Spleen (tissue), 11 donors: Measurements from ENCODE around the gene IL1RL1. TPM values are rescaled to one million over a fixed set of nuclear protein-coding genes. Genes with fewer than 3 reads are reported as not detected.

Experiments
- DNase-seq: peaks from one replicate; pipeline ENCODE4 v3.0.0-alpha.2; 2020
- H3K27ac ChIP-seq, 8 donors: fragments of 200-600 bp; sonication (generic) in 7 of 8; 1 replicate in 4 of 8; 2 replicates in 4 of 8; pipeline versions ENCODE4 v1.5.0 to v1.8.0; 2016 to 2021; ENCODE audit warnings: inconsistent platforms in 4 of 8, mild to moderate bottlenecking in 4 of 8, moderate library complexity in 1 of 8
- H3K27me3 ChIP-seq, 7 donors: fragments of 200-600 bp; sonication (generic) in 6 of 7; replicated peaks in 1 of 7; 1 replicate in 4 of 7; 2 replicates in 3 of 7; pipeline versions ENCODE4 v1.5.0 to v1.8.0; 2016 to 2021; ENCODE audit warnings: inconsistent platforms in 3 of 7, mild to moderate bottlenecking in 1 of 7
- H3K36me3 ChIP-seq, 6 donors: fragments of 200-600 bp; sonication (generic) in 5 of 6; 1 replicate in 4 of 6; 2 replicates in 2 of 6; pipeline versions ENCODE4 v1.5.0 to v1.8.0; 2016 to 2021; ENCODE audit warnings: inconsistent platforms in 2 of 6
- H3K4me1 ChIP-seq, 6 donors: fragments of 200-600 bp; sonication (generic) in 5 of 6; 1 replicate in 3 of 6; 2 replicates in 3 of 6; pipeline versions ENCODE4 v1.5.0 to v1.8.0; 2016 to 2021; ENCODE audit warnings: inconsistent platforms in 3 of 6
- H3K4me3 ChIP-seq, 8 donors: fragments of 200-600 bp; sonication (generic) in 7 of 8; 1 replicate in 4 of 8; 2 replicates in 4 of 8; pipeline versions ENCODE4 v1.5.0 to v1.8.0; 2016 to 2021; ENCODE audit warnings: inconsistent platforms in 4 of 8, mild to moderate bottlenecking in 4 of 8, moderate library complexity in 2 of 8
- H3K9me3 ChIP-seq, 8 donors: fragments of 200-600 bp; sonication (generic) in 7 of 8; 1 replicate in 4 of 8; 2 replicates in 4 of 8; pipeline versions ENCODE4 v1.5.0 to v1.8.0; 2016 to 2021; ENCODE audit warnings: inconsistent platforms in 4 of 8
- CTCF ChIP-seq, 11 experiments: fragments of 200-600 bp in 7 of 11; fragments of 450-650 bp in 4 of 11; sonication (generic) in 4 of 11; IDR thresholded peaks in 8 of 11; conservative IDR thresholded peaks in 3 of 11; 1 replicate in 7 of 11; 2 replicates in 4 of 11; pipeline versions ENCODE4 v1.4.0 to v1.8.0; 2016 to 2021; ENCODE audit warnings: antibody characterized with exemption in 11 of 11, inconsistent platforms in 4 of 11, mild to moderate bottlenecking in 1 of 11
- POLR2A ChIP-seq, 3 donors: fragments of 450-650 bp; IDR thresholded peaks; one replicate each; pipeline ENCODE4 v1.5.1; 2017; ENCODE audit warnings: antibody characterized with exemption in 3 of 3, mild to moderate bottlenecking in 1 of 3
- POLR2AphosphoS5 ChIP-seq, 3 donors: sonication (generic); formaldehyde crosslinking; IDR thresholded peaks; one replicate each; pipeline ENCODE4 v1.5.1; 2017; ENCODE audit warnings: antibody characterized with exemption in 3 of 3
- WGBS, 5 donors: extraction: QIAGEN DNeasy Blood & Tissue Kit in 3 of 5; methylation state at CpG; one replicate each; pipeline versions ENCODE4 v1.1.5 to v1.1.7; 2013 to 2018; 5-methylcytosine and 5-hydroxymethylcytosine counted together
- intact Hi-C: fragments of 100-400 bp; cut with DNase I; formaldehyde crosslinking; loops from one replicate; pipeline ENCODE4 v1.15.0; 2023; ENCODE audit warnings: low total_unique reads
- polyA plus RNA-seq, 3 donors: library from polyadenylated mRNA; stranded (reverse); fragments of 200-250 nt; gene quantifications; one replicate each; pipeline ENCODE4 v1.2.1, GENCODE V29; 2013
- total RNA-seq, 7 donors: library from RNA; depleted of rRNA in 3 of 7; stranded (reverse); fragments of >200 nt in 3 of 7; fragmentation: NEBNext Ultra II Directional in 4 of 7; extraction: Animal tissue kit (Norgen Biotek cat#: 25700) in 4 of 7; gene quantifications; one replicate each; pipeline versions ENCODE4 v1.1.0 to v1.2.1, GENCODE V29; 2016 to 2021
- donor health status: healthy with polysubstance abuse.
- donor health status: DM: no; HTN: no; CAD: no; lungs with moderate emphysema.
- donor health status: DM: no; HTN: no; CAD: no.
- donor health status: Bipolar disorder and iron deficiency.
- donor health status: healthy.
- donor health status: DM: no; HTN: no; CAD: no.
- donor health status: DM: yes; HTN: yes; CAD: no.

The IL1RL1 gene
- total and polyA plus RNA-seq, 10 donors: 0.11 to 19.6 (median 1.6) TPM

DNA sequence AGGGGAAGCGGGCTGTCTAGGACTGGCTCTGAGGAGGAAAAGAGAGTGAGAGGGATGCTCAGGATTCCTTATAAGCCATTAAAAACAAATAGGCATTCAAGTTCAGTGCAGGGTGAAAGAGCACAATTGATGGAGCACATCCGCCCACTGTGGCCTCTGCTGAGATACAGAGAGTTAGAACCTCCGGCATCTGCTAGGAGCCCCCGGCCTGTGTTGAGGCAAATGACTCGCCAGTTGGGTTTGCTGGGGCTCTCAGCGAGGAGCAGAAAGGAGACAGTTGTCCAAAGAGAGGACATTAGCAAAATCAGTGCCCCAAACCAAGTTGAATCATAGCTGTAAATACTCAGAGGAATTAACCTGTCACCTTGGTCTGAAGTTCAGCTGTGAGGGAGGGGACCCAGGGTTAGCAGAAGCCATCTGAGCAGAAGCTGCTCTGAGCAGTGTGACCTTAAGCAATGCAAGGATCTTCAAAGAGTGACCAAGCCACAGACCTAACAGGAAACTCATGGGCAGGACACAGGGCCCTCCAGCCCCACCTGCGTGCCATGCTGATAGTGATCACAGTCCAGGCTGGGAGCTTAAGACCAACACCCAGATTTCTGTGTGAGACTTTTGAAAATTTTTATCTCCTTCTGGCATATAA is 88.3 kb downstream of the IL1RL1 start:
- no peaks in the 10 kb centered on the region for H3K9me3 ChIP-seq
- no peaks in the 10 kb centered on the region for H3K27me3 ChIP-seq
- 68 to 87% (median 80%) methylated on average over 7 of the region's 7 CpGs for WGBS, 5 donors
- H3K4me1 ChIP-seq: peaks cover 0 to 3% (median 0%) of the 10 kb centered on the region in 6 donors
- H3K36me3 ChIP-seq: peaks cover 0 to 17% (median 0%) of the 10 kb centered on the region in 6 donors
- H3K4me3 ChIP-seq: no peak overlapping the region
- intact Hi-C loops: no loop called here
- H3K27ac ChIP-seq: peak overlapping the region in 1 of 8 donors; percentile 28
- TF ChIP-seq POLR2AphosphoS5 (IDR thresholded peaks at IDR 0.05) (peak in 1 of 3 donors; percentile 14), CTCF (IDR thresholded peaks at IDR 0.05 in 8 of 11, conservative IDR thresholded peaks at IDR 0.05 in 3 of 11) (no peak), POLR2A (IDR thresholded peaks at IDR 0.05) (no peak)
- DNase-seq: no peak

DNA sequence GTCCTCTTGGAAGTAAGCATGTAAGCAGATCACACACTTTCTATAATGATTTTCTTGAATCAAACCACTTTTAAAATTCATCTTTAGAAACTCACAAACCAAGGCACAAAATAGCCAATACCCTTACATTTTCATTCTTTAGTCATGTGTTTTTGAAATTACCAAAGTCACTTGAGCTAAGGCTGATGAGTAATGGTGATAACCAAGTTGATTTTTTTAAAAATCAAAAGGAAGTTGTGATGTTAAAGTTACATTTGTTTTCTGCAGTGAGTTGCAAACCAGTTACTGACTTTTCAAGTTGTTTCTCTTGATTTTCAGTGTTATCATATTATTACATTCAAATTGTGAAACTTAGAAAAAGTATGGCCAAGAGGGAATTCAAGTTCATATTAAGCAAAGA is 90.1 kb downstream of the IL1RL1 start:
- peaks cover 0 to 3% (median 0%) of the 10 kb centered on the region in 6 donors for H3K4me1 ChIP-seq
- H3K9me3 ChIP-seq: no peaks in the 10 kb centered on the region
- intact Hi-C loops: no loop called here
- no peak for DNase-seq
- no peak overlapping the region for H3K4me3 ChIP-seq
- TF ChIP-seq POLR2AphosphoS5 (IDR thresholded peaks at IDR 0.05): no peak
- TF ChIP-seq POLR2A (IDR thresholded peaks at IDR 0.05): no peak
- TF ChIP-seq CTCF (IDR thresholded peaks at IDR 0.05 in 8 of 11, conservative IDR thresholded peaks at IDR 0.05 in 3 of 11): no peak
- peak overlapping the region in 1 of 8 donors; percentile 14 for H3K27ac ChIP-seq
- H3K27me3 ChIP-seq: no peaks in the 10 kb centered on the region
- H3K36me3 ChIP-seq: peaks cover 0 to 9% (median 0%) of the 10 kb centered on the region in 6 donors

Other genes with a start within 250 kb of the IL1RL1 start
- 100 to 1,000 TPM in 1 of 7 donors, 10 to 100 TPM in 6; 66.9 to 163 (median 80.8) TPM for gene IL1R1, start 168.8 kb upstream of the IL1RL1 start, total RNA-seq
- gene IL1R1, start 168.8 kb upstream of the IL1RL1 start, polyA plus RNA-seq: 10 to 100 TPM in 2 of 3 donors, 1 to 10 TPM in 1; 7.6 to 17.0 (median 14.3) TPM
- under 1 TPM in 3 of 7 donors, not detected in 4; 0.13 to 0.49 (median 0.23) TPM for gene IL1RL2, start 124.5 kb upstream of the IL1RL1 start, total RNA-seq
- gene IL1RL2, start 124.5 kb upstream of the IL1RL1 start, polyA plus RNA-seq: under 1 TPM; 0.05 to 0.13 (median 0.06) TPM
- gene IL18R1, start 44.2 kb downstream of the IL1RL1 start, total RNA-seq: 10 to 100 TPM; 15.7 to 97.6 (median 26.3) TPM
- 1 to 10 TPM; 2.2 to 4.8 (median 3.6) TPM for gene IL18R1, start 44.2 kb downstream of the IL1RL1 start, polyA plus RNA-seq
- 100 to 1,000 TPM in 2 of 7 donors, 10 to 100 TPM in 5; 15.5 to 145 (median 35.4) TPM for gene IL18RAP, start 111.6 kb downstream of the IL1RL1 start, total RNA-seq
- 1 to 10 TPM; 1.5 to 8.0 (median 4.8) TPM for gene IL18RAP, start 111.6 kb downstream of the IL1RL1 start, polyA plus RNA-seq
- gene SLC9A4, start 161.7 kb downstream of the IL1RL1 start, total RNA-seq: under 1 TPM in 1 of 7 donors, not detected in 6; 0.10 TPM
- gene SLC9A4, start 161.7 kb downstream of the IL1RL1 start, polyA plus RNA-seq: not detected